Omental fat pad (tissue), 4 donors: ENCODE measurements around the gene TAF4B. TPM values are rescaled to one million over a fixed set of nuclear protein-coding genes. Genes with fewer than 3 reads are reported as not detected.
"Not testable (repeated sequence)": the region's sequence is repeated elsewhere in the genome, so short reads cannot be mapped to it uniquely, and the experiment has no call there.

ENCODE experiments used
- ATAC-seq: fragments of 150-250 bp; one replicate; pipeline ENCODE4 v1.9.1; 2016; ENCODE audit warnings: mild to moderate bottlenecking, moderate library complexity; ENCODE audit not compliant: low FRiP score
- DNase-seq: peaks from one replicate; pipeline ENCODE4 v3.0.0-alpha.2; 2019; ENCODE audit warnings: low spot score
- total RNA-seq, 4 donors: library from RNA; depleted of rRNA; stranded (reverse); fragments of >200 nt; gene quantifications; one replicate each; pipeline ENCODE4 v1.1.0, GENCODE V29; 2016
- TF ChIP-seq, protein P1 (sequence below), 3 donors: fragments of 450-650 bp; IDR thresholded peaks; one replicate each; pipeline ENCODE4 v1.5.1; 2016 to 2017; ENCODE audit warnings: antibody characterized with exemption in 3 of 3, mild to moderate bottlenecking in 3 of 3, moderate library complexity in 2 of 3

TAF4B gene
- total RNA-seq, 4 donors from 2014 or later = 7.4 to 38.9 (median 14.9) TPM

DNA sequence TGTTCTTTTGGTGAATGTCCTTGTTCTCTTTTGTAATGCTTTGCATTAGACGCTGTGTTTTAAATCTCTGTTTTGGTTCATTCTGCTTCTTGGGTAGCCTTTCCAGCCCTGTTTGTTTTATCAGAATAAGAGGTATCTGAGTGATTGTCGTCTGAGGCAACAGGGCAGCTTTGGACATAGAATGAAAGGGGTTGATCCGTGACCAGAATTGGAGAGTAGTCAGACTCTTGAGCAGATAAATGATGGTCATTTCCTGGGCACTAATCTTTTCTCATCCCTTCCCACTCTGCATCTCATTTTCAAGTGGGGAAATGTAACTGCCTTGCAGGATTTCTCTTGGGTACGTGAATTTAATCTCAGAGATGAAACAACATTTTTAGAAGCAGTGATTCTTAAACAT, 61.4 kb downstream of the TAF4B start:
- DNase-seq (no peak), ATAC-seq (no peak)
- TF ChIP-seq, protein P1, sequence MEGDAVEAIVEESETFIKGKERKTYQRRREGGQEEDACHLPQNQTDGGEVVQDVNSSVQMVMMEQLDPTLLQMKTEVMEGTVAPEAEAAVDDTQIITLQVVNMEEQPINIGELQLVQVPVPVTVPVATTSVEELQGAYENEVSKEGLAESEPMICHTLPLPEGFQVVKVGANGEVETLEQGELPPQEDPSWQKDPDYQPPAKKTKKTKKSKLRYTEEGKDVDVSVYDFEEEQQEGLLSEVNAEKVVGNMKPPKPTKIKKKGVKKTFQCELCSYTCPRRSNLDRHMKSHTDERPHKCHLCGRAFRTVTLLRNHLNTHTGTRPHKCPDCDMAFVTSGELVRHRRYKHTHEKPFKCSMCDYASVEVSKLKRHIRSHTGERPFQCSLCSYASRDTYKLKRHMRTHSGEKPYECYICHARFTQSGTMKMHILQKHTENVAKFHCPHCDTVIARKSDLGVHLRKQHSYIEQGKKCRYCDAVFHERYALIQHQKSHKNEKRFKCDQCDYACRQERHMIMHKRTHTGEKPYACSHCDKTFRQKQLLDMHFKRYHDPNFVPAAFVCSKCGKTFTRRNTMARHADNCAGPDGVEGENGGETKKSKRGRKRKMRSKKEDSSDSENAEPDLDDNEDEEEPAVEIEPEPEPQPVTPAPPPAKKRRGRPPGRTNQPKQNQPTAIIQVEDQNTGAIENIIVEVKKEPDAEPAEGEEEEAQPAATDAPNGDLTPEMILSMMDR (IDR thresholded peaks at IDR 0.05) = no peak

GRCh38 chr18:26290385-26290784, 64.1 kb downstream of the TAF4B start:
- TF ChIP-seq, protein P1 (IDR thresholded peaks at IDR 0.05) = no peak
- ATAC-seq (no peak), DNase-seq (no peak)

GRCh38 chr18:26293982-26294381, 67.7 kb downstream of the TAF4B start:
- ATAC-seq = no peak
- TF ChIP-seq, protein P1 (IDR thresholded peaks at IDR 0.05) = no peak

GRCh38 chr18:26298107-26298506, 71.9 kb downstream of the TAF4B start:
- TF ChIP-seq, protein P1 (IDR thresholded peaks at IDR 0.05) = no peak
- no peak for DNase-seq
- no peak for ATAC-seq

More at GRCh38 chr18:26293982-26294381, 67.7 kb downstream of the TAF4B start:
- DNase-seq = no peak

DNA sequence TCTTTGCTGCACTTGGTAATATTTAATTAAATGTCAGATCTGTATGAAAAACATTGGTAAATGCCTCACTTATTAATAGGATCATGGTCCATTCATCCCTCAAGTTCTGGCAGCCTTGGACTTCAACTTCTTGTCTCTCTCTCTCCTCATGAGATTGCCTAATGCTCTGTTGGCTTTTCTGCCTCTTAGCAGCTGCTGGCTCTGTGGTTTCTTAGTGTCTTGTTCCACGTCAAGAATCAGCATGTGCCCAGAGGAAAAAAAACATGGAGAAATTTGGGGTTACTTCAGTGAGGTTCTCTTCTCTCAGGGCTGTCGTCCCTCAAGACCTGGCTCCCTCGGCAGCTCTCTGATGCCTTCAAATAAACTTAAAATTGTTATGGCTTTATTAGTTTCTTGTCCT, 75.4 kb downstream of the TAF4B start:
- ATAC-seq (no peak), DNase-seq (no peak)
- TF ChIP-seq, protein P1 (IDR thresholded peaks at IDR 0.05) = no peak

GRCh38 chr18:26303222-26303621, 77.0 kb downstream of the TAF4B start:
- ATAC-seq, DNase-seq: not testable (repeated sequence)

- ATAC-seq (no peak), DNase-seq (no peak)
- TF ChIP-seq, protein P1 (IDR thresholded peaks at IDR 0.05) = no peak
These were observed 78.3 kb downstream of the TAF4B start for GRCh38 chr18:26304511-26304910.
